WTC11 (cell line): ENCODE results near the gene B3GNT9.

ENCODE experiments used
- CTCF ChIP-seq: fragments of 200-600 bp; IDR thresholded peaks from 2 replicates; pipeline ENCODE4 v1.8.0; 2022; ENCODE audit warnings: antibody characterized with exemption
- MAX ChIP-seq: sonication (generic); formaldehyde crosslinking; IDR thresholded peaks from 2 replicates; pipeline ENCODE4 v1.8.0; 2022; ENCODE audit warnings: mild to moderate bottlenecking, missing genetic modification reagents
- NR2C2 ChIP-seq: sonication (generic); formaldehyde crosslinking; IDR thresholded peaks from 2 replicates; pipeline ENCODE4 v1.8.0; 2022; ENCODE audit warnings: mild to moderate bottlenecking, missing genetic modification reagents
- ZNF263 ChIP-seq: sonication (generic); formaldehyde crosslinking; IDR thresholded peaks from 2 replicates; pipeline ENCODE4 v1.8.1; 2022; ENCODE audit warnings: low read depth, mild to moderate bottlenecking, moderate library complexity, missing genetic modification reagents

GRCh38 chr16:67179421-67180080 lies 28.8 kb upstream of the B3GNT9 start:
- TF ChIP-seq CTCF (no peak), ZNF263 (CRISPR knock-in tag) (no peak), NR2C2 (CRISPR knock-in tag) (no peak), MAX (CRISPR knock-in tag) (no peak)
